SH-SY5Y (cell line): ENCODE data around the gene B3GNT5.

Experiments used
- GATA2 ChIP-seq: IDR thresholded peaks from 2 replicates; pipeline ENCODE4 v1.6.1; 2011; ENCODE audit warnings: mild to moderate bottlenecking, low read depth, low read length
- GATA3 ChIP-seq: IDR thresholded peaks from 2 replicates; pipeline ENCODE4 v1.6.1; 2011; ENCODE audit warnings: low read depth, mild to moderate bottlenecking, low read length, moderate library complexity

DNA sequence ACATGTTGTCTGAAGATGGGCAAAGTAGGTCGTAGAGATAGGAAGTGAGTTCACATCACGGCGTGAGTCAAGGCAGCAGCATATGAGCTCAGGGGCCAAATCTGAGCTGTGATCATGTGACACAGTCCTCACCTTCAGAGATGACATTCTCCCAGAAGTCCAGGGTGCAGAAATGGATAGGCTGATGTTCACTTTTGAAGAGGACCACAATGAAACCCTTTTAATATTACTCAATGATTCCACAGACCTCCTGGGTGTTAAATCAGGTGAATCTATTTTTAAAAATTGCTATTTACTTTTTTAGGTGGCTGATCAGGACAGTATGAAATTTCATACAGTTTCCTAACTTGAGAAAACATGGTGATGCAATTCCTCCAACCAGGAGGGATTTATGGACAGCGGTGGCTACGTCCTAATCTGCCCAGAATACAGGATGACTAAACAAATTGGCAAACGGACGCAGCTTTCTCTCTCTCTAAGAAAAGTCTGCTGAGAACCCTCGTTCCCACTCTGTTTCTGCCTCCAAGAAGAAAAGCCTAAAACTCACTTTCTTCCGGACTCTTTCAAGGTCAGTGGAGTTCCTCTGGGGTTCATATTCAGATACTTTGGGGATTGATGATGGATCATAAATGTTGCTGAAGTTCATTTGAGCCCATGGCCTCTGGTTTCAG, 34.4 kb downstream of the B3GNT5 start:
- TF ChIP-seq GATA2 (no peak), GATA3 (no peak)
